ENCODE results near the gene MED27. TPM values are rescaled to one million over a fixed set of nuclear protein-coding genes. Genes with fewer than 3 reads are reported as not detected.
"Not testable (repeated sequence)": the region's sequence is repeated elsewhere in the genome, so short reads cannot be mapped to it uniquely, and the experiment has no call there.

The MED27 gene
- polyA plus RNA-seq, 1 donor, result 13.9 TPM

DNA sequence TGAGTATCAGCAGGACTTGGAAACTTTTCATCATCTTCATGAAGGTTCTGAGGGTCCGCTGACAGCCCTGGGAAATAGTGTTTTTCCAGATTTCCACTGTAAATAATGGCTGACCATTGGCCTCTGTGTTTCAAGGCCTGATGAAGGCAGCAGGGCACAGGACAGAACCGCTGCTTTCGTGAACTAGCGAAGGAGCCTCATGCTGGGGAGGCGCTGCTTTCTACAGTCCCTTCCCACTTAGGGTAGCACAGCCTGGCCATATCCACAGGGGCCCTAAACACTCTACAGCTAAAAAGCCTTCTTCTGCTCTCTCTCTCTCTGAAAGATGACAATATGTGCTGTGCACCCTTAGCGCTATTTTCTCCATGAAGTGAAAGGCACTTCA is 118.2 kb downstream of the MED27 start:
- DNase-seq, result no peak

DNA sequence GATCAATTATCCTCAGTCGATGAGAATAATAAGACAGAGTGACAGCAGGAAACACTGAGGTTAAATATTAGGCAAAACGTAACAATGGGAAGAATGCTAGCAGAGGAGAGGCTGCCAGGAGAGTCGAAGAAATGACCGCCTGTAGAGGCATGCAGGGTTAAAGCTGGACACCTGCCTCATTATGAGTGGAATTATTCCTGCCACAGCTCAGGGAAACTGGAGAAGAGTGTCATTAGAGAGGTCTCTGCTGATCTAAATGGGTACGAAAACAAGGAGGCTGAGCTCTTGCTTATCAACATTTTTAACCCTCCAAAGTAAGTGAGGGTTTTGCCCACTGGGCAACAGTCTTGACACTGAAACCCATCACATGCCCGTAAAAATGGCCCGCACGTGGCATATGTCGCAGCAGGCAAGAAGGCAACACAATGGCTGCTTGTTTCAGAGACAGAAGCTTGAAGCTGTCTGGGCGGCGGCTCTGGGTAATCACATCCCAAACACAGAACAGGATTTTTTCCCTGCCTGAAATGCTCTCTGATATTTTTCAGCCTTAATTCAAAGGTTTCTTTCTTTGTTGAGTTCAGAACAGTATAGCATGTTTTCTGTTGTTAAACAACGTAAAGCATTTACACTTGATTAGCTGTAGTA is 118.7 kb downstream of the MED27 start:
- no peak for DNase-seq

DNA sequence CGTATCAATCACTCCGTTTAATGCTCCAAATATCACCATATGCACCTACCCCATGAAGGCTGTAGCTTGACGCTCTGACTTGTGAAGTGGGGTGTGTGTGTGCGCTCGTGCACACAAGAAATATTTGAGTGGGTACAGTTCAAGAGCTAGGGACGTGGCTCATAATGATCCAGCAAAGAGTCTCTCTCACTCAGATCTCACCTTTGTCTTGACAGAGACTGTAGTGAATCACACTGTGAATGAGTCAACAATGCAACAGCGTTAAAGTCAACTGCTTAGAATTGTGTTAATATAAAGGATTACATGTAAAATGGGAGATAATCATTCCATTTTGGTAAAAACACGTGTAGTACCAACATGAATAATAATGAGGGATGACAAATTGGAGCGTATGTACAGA is 119.4 kb downstream of the MED27 start:
- DNase-seq, result no peak

DNA sequence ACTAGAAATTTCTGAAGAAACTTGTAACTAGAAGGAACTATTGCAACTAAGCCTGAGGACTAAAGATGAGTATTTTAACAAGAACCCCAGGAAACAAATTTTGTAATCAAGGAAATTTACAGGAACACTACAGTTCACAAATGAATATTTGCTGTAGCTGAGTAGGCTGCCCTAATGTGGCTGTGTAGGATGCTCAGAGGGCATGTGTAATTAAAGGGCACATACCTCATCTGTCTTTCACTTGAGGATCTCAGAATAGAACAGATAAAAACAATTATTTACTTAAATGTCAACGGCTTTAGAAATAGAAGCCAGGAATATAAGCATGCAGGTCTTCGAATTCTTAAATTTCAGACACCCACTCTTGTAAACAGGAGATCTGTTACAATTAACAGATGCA is 119.8 kb downstream of the MED27 start:
- no peak for DNase-seq

DNA sequence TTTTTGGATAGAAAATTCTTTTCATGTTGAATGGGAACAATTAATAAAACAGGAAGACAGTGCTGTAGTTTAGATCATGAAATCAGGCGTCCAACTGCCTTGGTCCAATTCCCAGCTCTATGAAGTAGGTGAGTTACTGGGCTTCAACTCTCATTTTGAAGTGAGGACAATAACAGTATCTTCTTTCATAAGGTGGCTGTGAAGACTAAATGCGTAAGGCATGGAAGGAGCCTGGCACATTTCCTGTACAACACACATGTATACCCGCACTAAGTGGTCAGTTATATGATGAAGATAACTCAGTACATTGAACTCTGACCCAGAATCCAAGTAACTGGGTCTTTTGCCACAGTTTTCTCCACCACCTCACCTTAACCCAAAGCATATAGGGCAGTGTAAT is 120.6 kb downstream of the MED27 start:
- DNase-seq, result no peak

DNA sequence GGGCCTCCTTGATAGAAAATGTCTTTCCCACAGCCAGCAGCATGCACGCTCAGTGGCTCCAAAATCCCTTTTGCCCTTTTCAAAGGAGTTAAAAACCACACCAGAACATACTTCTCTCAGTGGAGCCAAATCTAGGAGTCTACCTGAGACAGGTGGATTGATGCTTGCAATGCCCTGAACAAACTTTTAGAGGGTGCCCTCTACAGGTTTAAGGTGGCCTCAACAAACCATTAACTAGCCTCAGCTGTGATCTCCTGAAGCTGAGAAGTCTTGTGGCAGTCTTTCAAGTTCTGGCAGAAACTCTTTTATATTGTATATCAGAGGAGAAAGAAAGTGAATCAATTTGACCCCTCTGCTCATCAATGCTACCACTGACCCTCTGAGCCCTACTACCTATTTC is 125.4 kb downstream of the MED27 start:
- no peak for DNase-seq

DNA sequence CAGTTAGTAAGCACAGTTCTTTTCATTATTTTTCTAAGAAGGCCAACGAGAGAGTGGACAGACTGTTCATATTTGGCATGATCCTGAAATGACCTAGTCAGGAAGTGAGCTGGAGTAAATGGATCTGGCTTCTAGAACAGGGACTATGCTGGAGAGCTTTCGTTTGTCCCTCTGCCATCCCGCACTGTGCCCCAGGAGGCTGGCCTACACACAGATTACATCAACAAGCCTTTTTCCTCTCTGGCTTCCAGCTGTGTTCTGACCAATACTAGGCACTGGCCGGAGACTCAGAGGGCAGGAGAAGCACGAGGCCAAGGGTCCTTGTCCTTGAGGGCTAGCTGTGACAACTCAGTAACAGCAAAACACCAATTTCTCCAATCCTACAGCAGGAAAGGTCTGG is 127.8 kb downstream of the MED27 start:
- DNase-seq, result no peak

DNA sequence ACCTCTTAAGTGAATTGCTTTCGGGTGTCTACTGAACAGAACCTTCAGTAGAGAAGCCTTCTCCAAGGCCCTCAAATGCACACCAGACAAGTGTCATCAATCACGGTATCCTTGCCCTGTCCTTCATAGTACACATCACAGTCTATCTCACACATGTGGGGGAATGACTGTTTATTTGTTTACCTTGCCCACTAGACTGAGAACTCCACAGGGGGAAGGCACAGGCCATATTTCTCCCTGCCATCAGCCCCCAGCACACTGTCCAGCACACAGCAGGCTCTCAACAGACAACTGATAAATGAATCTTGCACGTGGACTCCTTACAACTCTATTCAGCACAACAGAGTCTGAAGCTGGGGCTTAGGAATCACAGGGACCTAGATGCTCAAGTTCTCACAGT is 128.5 kb downstream of the MED27 start:
- DNase-seq, result no peak

DNA sequence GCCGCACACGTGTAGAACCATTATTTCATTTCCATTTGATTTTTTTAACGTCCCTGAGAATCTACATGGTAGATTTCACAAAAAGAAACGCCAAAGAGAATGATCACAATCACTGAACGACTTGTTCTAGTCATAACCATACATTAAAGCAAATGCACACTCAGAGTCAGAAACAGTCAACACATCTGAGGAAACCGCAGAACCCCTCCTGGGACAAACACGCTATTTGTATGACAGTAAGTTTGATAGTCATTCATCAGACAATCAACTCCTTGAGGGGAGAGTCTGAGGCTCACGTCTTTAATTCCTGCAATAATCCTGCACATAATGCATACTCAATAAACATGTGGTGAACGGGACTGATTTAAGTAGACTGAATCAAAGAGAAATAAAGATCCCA is 129.2 kb downstream of the MED27 start:
- DNase-seq, result no peak

DNA sequence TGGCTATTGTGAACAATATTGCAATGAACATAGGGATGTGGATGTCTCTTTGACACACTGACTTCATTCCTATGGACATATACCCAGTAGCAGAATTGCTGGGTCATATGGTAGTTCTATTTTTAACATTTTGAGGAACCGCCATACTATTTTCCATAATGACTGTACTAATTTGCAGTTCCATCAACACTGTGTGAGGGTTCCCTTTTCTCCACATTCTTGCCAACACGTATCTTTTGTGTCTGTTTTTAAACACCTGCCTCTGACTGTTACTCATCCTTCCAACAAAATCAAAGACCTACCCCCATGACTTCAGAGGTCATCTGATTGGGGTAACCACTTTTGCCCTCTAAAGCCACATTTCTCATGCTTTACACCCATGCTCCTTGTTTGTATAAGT is 133.5 kb downstream of the MED27 start:
- no peak for DNase-seq

DNA sequence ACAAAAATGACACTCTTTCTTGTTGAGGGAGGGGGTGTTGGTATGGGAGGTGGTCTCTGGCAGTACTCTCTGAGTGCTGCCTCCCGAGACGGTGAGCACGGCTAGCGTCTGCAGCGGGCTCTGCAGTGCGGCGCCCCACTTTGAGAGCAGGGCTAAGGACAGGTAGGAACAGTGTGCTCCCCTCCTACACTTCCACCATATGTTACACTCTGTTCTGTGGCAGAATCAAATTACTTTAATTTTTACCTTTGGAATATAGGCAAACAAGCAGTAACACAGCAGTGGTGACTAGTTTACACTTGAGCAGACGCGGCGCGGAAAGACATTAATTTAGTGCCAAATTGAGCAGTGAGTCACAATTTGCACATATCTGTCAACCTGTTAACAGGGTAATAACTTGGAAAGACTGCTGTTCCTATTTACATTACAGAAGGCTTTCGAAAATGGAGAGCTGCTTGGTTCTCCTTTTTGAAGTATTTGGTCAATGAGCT is 136.3 kb downstream of the MED27 start:
- no peak for DNase-seq

DNA sequence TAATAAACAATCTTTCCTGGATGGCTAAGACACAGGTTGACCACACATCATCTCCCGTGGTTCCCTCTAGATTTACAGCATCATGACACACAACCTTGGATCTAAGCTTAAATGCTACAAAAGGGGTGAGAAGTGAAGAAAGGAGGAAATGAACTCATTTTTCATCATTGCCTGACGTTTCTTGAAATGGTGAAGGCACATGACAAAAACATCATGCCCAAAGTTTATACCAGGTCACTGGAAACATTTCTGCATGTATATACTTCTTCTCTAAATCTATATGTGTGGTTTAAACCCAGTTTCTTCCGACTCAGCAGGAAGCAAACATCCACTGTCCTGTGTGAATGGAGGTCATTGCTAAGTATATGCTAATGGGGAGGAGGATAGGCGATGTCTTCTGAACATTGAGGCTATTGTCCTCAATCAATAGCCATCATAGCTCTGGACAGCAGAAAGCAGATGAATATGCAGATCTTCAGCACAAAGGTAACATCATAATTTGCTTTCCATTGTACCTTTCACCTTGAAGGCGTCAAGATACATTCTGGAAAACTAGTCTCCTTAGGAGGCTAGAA is 137.4 kb downstream of the MED27 start:
- no peak for DNase-seq

DNA sequence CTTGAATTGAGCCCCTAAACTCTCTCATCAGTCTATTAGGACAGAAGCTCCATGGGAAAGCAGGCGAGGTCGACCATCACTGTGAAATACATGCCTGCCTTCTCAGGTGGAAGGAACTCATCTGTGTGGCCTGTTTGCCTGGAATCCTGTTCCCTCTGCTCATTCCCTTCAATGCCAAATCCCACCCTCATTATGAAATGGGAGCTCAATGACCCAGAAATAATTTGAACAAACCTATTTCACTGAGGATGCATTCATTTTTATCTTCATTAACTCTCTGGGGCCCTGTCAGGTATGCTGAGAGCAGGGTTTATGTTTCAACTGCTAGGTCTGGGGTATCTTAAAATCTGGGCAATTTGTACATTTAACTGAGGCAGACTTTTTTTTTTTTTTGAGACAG is 142.2 kb downstream of the MED27 start:
- DNase-seq, result no peak

DNA sequence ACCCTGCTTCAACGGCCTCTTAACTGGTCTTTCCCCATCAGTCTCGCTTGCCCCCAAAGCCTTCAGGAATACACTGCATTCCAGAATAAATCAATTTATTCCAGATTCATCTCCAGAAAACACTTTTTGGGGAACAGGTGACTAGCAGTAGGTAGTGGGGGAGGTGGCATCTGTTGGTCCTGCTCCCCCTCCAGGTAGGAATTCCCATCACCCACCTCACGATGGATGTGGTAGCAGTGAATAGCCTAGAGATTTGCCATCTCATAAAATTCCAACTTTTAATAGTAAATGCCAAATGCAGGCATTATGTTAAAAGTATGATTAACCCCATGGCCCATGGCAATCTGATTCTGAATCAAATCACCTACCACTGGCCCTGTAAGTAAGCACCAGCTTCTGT is 142.7 kb downstream of the MED27 start:
- no peak for DNase-seq

DNA sequence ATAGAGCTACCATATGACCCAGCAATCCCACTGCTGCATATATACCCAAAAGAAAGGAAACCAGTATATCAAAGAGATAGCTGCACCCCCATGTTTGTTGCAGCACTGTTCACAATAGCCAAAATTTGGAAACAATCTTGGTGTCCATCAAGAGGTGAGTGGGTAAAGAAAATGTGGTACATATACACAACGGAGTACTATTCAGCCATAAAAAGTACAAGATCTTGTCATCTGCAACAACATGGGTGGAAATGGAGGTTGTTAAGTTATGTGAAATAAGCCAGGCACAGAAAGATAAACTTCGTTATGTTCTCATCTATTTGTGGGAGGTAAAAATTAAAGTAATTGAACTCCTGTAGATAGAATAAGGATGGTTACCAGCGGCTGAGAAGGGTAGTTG is 145.0 kb downstream of the MED27 start:
- DNase-seq, result no peak

DNA sequence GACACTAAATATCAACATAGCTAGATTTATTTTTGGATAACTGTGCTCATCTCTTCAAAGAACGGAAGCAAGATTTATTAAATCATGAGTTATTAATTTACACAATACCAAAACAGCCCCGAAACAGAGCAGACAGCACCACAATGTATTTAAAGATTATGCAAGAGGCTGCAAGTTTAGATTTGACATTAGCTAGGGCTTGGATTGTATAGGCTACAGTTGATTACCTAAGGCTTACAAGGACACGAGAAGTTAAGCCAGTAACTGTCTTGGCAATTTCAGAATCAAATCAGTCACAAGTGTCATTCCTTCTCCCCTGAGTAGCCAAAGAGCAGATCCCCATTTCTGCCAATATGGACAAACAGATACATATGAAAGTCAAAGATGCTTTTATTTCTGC is 152.6 kb downstream of the MED27 start:
- no peak for DNase-seq

DNA sequence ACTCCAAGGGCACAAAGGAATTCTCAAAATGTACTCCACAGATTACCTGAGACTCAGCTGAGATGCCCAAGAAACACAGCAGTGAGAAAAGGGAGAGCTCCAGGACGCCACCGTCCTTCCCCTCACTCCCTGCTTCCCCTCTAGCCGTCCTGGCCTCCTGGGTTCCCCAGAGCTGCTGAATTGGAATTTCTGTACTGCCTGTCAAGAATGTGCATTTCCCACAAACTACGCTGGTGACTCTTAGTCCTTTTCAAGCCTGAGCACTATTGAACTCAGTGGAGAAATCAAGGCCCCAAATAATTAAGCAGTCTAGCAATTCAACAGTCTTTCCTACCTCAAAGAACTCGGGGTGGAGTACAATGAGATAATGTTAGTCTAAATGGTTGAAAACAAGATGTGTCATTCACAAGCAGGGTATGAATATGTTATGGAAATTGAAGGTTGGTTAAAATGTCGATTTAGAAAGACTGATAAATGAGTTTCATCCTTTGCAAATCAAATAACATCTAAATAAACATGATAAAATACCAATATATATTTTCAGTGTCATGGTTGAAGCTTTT is 153.2 kb downstream of the MED27 start:
- DNase-seq, result no peak

DNA sequence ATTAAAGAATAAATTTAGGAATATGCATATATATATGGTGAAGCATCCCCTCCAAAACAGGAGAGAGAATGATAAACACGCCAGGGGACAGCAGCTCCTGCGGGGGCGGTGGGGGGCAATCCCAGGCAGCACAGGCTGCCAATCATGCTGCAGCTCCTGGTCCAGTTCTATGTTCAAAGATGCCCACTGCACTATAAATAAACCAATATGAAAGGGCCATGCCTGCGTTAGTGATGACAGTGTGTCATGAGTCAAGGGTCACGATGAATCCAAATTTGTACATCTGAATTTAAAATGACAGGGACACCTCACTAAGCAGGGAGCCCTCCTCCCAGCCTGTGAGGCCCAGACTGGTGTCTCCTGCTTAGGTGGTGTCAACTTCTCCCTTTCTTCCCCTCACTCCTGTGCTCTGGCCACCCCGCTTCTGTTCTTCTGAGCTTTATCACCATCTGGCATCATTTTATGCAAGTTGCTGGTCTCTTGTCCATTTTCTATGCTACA is 153.9 kb downstream of the MED27 start:
- no peak for DNase-seq

DNA sequence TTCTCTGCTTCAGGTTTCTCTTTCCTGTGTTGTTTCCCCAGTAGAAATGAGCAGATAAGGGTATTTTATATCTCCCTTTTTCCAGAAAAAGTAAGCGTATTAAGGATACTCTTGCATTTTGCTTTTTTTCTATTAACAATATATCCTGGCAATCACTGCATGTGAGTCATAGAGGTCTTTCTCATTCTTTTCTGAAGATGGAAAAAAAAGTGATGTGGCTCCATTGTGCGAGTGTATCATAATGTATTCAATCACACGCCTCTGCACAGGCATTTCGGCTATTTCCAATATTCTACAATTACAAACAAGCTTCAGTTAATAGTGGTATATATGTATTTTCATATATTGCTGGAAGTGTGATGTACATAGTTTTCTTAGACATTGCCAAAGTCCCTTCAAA is 155.9 kb downstream of the MED27 start:
- no peak for DNase-seq

DNA sequence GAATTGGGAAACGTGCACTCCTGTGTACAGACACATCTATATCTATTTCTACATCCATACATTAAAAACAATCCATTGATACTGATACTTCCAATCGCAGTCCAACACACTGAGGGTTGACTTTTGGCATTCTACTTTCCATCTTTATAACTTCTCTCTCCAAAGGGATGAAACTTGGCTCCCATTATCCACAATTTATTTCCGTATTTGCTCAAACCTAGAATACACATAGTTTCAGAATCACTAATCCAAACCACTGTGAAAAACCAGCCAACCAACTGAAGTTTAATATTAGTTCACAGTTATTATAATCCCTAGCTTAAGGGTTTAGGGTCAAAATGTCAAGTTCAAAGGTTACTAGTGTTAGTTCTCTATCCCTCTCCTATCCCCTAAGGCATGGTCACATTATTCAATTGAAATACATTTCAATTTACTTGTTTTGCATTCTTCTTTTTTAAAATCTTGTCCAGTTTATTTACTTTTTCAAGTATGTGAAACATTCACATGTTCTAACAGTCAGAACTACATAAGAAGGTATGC is 156.5 kb downstream of the MED27 start:
- no peak for DNase-seq

DNA sequence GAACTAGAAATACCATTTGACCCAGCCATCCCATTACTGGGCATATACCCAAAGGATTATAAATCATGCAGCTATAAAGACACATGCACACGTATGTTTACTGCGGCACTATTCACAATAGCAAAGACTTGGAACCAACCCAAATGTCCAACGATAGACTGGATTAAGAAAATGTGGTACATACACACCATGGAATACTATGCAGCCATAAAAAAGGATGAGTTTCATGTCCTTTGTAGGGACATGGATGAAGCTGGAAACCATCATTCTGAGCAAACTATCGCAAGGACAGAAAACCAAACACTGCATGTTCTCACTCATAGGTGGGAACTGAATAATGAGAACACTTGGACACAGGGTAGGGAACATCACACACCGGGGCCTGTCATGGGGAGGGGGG is 158.0 kb downstream of the MED27 start:
- not testable (repeated sequence) for DNase-seq

DNA sequence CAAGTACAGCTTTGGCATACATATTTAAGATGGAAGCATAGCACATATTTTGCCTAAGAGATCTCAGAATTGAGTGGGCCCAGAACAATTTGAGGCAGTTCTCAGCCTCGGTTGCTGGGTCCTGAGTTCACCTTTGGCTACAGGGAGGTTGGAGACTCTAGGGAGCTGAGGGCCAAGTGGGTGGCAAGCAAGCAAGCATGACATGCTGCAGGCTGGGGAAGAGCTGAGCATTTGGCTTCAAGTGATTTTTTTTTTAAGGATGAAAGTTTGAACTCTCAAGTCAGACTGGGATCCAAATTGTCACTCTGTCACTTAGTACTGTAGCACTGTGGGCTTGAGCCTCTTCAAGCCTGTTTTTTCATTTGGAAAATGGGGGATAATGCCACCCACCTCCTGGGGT is 160.5 kb downstream of the MED27 start:
- no peak for DNase-seq

DNA sequence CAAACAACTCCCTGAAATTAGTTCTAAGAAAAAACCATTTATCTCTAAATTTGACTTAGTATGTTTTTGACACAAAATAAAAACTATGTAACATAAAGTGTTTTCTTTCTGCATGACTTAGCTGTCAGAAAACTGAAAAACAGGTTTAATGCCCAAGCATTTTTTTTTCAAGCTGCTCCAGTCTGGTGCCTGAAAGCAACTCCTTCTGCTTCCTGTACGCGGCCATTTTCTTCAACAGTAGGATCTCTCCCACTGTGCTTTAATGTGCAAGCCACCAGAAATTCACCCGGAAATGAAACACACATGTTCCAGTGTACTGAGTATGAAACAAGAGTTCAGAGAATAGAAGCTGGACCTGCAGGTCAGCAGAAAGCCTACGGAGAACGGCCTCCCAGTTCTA is 161.2 kb downstream of the MED27 start:
- no peak for DNase-seq

DNA sequence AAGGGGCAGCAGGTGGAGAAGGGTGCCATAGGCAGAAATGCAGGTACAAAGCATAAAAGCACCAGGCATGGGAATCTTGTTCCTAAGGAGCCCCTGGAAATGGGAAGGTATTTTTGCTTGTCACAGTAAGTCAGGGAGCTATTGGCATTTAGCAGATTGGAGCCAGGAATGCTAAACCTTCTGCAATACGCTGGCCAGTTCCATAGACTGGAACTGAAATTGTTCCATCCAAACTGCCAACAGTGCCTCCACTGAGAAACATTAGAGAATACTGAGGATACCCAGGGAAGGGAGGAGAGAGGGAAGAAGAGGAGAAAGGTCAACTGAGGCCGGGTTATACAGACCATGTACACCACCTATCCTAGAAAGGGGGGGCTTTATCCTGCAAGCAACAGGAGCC is 162.7 kb downstream of the MED27 start:
- peak; percentile 5 for DNase-seq

Measured in hindlimb muscle (tissue), 1 donor.